ENCODE measurements around the gene SLC48A1.

SLC48A1 gene

DNA sequence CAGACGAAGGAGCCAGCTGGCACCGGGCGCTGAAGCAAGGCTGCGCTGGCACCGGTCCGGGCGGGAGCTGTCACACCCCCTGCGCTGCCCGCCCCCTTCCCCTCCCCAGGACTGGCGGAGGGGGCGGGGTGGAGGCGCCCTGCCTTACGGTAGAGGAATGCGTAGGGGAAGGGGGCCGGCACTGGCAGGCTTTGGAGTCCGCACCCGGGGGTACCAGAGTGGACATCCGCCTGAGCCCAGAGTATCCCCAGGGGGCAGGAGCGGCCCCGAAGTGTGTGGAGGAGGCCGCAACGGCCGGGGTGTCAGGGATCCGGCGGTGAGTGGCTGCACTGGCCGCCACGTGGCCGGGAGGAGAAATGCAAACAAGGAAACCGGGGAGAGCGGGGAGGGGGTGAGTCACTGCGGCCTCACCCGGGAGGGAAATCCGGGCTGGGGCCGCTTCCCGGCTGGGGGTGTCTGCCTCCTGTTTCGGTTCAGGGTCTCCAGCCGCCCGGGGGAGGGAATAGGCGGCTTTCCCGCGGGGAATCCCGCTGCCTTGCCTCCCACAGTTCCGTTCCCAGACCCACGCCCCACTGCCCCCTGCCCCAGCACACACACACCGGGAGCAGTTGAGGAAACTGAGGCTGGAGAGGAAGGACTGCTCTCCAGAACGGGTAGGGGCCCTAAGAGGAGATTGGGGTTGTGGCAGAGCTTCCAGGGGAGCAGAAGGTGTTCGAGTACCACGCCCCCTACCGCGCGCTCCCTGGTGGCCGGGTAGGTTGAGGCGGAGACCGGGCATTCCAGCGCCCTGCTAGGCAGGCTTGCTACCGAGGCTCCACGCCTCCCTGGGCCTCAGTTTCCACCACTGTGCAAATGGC, 14.0 kb upstream of the SLC48A1 start, which contains the start of gene RAPGEF3:
TSS of gene RAPGEF3 (minus strand) at position 47 of the 857 bp plus-strand sequence. CDS start 324 bp downstream, outside the sequence.
- DNase-seq = peak; percentile 85

DNA sequence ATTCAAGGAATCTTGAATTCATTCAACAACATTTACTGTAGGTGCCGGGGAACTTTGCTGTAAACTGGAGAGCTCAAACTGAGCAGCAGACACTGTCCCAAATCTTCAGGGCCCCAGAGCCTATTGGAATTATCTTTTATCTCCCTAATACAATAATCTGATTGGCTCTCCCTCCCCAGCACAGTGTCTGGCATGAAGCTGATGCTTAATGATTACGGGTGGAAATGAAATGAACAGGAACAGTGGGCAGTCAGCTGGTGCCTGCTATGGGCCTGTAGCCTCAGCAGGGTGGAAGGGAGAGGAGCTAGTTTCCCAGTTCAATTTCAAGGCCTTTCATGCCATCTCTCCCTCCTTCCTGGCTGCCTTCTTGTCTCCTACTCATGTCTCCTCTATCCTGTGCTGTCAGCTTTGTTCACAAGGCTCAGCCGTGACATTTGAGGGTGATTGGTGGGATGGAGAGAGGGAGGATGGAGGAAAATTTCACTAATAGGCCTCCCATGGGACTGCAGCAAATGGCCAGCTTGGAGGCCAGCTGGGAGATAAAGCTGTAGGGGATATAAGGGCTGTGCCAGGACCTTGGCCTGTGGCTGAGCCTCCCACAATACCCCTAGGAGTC, 10.1 kb upstream of the SLC48A1 start:
- no peak for DNase-seq

DNA sequence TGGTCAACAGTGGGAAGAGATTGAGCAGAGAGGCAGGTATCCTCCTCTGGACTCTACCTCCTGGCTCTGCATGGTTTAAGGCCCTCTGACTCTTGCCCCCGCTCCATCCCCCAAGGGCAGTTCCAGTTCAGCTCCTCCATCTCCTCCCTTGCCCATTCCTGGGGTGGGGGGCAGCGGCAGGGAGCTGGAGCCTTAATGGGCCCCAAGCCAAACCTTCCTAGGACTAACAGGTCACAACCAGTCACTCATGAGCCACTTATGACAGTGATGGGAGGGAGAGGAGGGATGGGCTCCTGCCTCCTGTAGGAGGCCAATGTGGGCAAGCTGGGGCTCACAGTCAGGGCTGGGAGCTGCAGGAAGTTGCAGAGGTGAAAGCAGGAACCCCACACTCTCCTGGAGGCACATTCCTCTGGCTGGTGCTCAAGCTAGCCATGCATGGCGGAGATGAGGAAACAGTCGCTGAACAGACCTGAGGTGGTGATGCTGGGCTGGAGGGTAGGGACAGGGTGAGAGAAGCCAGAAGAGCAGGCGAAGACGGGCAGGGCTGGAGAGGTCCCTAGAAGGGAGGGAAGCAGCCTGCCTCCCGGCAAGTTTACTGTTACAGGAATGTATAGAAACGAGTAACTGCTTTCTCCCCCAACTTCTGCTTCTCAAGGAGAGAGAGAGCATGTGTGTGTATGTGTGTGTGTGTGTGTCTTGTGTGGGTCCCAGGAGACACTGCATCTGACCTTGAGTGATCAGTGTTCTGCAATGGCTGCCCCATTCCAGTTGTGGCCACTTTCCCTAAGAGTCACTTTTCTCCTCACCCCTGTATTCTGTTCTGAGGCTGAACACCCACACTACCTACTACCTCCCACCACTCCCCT, 9.3 kb upstream of the SLC48A1 start:
- no peak for DNase-seq

DNA sequence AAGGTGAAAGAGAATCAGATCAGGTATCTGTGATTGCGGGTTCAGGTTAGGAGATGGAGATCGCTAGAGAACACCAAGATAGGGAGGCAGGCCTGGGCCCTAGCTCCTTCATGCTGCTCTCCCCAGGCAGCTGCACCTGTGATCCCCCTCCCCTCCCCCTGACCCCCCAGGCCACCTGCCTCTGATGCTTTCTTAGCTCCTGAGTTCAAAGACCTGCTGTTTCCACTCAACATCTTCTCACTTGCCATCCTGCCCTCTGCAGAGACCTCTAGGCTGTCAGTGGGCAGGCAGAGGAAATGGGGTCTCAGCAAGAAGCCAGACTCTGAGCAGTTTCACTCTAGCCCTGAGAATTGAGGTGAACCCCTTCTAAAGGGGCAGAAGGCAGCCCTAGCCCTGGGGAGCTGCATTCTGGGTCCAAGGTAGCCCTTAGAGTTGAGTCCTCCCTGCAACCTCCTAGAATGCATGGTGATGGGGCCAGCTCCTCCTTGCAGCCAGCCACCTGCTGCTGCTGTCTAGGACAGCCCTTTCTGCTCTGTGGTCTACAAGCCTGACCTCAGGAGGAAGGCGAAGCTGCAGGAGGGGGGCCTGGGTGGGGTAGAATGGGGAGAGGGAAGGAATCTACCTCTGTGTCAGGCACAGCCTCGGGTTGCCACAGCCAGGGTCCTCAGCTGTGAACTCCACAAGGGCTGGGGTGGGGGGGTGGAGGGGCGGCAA, 6.4 kb upstream of the SLC48A1 start:
- DNase-seq = no peak

DNA sequence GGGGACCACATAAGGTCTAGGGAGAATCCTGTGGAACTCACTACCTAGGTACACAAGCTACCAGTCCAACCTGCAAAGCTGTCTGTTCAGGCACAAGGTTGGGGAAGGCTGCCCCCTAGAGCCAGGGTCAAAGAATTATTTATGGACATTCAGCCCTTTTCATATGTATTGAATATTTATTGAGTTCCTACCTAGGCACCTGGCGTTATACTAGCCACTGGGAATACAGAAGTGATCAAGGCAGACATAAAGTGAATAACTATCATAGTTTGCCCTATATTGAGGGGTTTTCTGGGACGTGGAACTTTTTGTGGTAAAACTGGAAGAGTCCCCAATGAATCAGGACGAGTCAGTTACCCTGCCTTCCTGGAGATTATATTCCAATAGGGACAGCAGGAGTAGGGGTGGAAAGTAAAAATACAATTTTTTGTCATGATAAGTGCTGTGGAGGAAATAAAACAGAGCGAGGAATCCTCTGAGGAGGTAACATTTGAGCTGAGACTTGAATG, 5.8 kb upstream of the SLC48A1 start:
- no peak for DNase-seq

DNA sequence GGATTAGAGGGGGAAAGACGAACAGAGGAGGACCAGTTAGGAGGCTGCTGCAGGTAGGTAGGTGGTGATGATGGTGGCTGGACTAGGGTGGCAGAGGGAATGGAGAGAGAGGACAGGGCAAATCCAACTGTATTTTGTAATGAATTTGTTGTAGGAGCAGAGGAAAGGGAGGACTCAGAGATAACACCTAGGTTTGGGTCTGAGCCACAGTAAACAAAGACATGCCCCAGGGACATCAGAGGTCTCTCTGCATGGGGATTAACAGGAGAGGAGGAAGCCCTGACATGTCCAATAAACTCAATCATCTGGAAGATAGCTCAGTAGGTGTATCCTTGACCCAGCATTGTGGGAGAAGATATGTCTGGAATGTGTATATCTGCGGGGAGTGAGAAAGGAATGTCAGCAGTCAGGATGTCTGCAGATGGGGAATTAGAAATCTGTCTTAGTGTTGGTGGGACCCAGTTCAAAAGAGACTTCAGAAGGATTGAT, 4.7 kb upstream of the SLC48A1 start:
- peak; percentile 58 for DNase-seq

DNA sequence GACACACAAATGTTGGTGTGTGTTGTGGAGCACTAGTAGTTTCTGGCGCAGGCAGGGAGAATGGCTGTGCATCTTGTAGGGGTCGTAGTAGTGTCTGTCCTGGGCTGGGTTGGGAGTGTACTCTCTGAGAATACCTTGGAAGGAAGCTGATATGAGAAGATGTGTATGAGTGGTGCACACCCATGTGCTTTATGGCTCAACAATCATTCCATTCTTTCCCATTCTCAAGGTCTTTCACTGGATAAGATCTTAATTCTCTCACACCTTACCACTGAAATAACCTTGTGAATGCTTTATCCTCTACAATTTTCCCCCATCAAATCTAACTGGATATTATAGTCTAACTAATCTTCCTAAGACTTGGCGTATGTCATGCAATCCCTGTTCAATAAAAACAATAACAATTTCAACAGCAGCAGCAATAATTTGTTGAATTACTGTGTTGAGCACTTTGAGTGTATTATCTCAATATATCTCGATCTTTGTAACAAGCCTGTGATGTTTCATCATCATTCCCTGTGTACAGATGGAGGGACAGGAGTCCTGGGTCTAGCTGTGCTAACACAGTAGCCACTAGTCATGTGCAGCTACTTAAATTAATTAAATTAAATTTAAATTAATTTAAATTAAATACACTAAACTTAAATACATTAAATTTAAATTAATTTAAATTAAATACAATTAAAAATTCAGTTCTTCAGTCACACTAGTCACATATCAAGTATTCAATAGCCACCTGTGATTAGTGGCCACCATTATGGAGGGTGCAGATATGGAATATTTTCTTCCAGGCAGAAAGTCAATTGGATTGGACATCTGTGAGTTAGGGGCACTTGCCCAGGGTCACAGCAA, 3.6 kb upstream of the SLC48A1 start:
- DNase-seq = no peak

DNA sequence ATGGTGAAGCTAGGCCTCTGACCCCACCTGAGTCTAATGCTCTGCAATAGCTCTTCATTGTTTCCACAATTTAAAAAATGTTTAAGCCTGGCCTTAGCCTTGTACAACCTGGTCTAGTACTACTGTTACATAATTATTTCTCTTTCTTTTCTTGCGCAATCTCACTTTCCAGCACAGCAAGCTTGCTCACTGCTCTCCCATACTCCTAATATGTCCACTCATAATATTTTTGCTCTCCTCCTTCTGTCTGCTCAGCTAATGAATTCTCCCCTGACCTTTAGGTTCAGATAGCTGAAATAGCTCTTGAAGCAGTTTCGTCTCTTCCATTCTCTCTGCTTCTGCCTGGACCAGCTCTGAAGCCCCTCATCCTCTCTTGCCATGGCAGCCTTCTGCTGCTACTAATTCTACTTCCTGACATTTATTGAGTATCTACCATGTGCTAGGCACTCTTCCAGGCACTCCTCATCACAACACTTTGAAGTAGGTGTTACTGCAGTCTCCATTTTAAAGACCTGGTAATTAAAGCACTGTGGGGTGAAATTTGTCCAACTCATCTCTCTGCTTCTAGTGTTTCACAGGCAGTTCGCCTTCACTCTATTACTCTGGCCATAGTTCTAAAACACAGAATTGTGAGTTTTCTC, 2.8 kb upstream of the SLC48A1 start:
- DNase-seq = no peak

DNA sequence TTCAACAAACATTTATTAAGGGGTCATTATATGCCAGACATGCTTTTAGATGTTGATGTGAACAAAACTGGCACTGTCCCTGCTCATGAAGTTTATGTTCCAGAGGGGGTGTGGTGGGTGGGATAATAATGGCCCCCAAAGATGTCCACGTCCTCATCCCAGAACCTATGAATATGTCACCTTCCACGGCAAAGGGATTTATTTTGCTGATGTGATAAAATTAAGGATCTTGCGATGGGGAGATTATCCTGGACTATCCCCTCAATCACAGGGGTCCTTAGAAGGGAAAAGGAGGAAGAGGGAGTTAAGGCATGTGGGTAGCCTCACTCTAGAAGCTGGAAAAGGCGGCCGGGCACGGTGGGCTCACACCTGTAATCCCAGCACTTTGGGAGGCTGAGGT, 1.7 kb upstream of the SLC48A1 start:
- no peak for DNase-seq

DNA sequence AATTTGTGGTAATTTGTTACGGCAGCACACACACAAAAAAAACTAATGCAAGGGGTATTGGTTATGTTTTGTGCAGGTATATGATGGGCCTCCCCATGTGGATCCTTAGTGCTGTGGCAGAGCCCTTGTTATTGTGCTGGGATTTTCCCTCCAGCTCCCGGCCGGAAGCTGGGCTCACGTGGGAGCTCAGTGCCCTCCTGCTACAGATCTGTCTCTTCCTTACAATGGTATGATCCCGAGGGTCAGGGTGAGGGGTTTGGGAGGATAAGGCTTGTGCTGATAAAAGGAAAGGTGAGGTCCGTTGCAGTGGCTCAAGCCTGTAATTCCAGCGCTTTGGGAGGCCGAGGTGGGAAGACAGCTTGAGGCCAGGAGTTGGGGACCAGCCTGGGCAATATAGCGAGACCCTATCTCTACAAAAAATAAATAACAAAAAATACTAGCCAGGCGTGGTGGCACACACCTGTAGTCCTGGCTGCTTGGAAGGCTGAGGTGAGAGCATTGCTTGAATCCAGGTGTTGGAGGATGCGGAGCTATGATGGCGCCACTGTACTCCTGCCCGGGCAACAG, 861 bp upstream of the SLC48A1 start:
- DNase-seq = no peak

DNA sequence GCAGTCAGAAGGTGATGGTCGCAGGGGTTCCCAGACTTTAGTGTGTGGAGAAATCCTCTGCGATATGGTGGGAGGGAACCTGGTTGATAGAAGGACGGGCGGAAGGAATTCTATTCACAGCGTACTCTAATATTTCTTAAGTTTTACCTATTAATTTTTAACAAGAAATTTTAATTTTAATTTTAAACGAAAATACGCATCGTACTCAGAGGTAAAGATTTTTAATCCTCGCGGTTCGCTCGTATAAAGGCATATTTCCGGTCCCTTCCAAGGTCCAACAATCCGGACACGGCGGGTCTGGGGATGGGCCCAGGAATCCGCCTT, 338 bp upstream of the SLC48A1 start:
- DNase-seq = no peak

DNA sequence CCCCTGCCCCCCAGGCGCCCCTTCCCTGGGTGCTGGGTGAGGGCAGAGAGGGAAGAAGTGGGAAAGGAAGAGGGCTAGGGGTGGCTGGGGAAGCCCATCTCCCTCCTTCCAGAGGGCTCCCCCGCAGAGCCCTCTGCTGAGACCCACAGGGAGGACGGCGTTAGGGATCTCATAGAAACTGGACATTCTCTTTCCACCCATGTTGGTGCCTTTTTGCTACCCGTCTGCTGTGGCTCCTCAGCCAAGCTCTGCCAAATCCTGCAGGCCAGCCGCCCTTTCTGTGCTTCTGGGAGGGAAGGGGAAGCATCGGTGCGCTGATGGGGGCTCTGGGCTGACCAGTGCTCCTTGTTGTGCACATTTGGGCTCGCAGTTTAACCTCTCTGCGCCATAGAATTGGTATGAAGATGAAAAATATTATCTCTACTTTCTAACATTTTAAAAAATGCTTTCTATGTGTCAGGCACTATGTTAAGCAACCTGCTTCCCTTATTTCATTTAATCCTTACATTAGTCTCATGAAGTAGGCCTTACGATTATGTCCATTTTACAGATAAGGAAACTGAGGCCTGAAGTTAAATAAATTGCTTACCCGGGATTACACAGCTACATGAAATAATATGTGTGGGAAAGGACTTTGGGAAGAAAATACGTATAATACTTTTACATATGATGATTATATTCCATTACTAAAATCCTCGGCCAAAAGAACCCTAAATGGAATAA, 981 bp downstream of the SLC48A1 start:
- DNase-seq = no peak

DNA sequence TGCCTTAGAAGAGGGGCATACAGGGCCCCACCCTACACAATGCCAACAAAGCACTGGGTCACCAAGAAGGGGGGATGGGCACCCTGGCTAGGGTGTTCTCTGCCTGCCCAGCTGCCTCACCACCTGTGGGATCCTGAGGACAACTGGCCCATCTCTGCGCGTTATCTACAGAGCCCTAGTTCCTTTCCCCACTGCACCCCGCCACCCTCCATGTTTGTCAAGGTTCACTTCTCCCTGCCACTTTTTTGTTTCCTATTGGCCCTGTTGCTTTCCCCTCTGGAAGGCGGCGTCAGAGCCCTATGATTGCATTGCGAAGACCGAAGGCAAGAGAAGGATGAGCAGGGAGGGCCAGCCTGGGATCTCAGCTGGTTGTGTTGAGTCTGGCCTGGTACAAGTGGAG, 1.6 kb downstream of the SLC48A1 start:
- DNase-seq = no peak

DNA sequence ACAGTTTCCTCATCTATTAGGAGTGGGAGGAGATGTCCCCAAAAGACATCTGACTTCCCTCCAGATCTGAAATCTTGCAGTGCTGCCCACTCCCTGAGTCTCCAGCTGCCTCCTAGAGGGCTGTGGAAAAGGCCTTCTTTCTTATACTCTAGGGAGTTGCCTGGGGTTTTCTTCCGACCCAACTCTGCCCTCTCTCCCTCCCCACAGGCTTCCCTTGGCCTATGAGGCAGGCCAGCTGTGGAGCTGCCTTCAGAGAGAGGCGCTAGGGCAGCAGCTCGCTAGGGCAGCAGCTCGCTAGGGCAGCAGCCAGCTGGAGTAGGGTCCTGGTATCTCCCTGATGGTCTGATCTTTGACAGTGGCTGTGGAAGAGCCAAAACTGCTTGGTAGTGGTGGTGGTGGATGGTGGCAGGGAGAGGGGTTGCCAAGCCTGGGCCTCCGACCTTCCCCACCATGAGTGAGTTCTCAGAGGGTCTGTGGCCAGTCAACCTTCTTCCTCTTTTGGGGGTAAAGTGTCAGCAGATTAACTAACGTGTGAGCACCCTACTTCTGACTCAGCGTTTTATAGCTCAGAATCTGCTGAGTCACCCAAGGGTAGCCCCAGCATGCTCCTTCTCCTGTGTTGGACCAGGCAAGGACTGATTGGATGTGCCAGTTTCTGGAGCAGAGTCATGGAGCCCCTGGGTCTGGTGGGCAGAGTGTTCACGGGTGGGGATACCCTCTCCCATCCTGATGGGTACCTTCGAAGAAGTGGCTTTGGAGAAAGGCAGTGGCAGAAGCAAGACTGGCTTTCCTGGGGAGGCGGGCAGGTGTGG, 2.3 kb downstream of the SLC48A1 start:
- DNase-seq = no peak

DNA sequence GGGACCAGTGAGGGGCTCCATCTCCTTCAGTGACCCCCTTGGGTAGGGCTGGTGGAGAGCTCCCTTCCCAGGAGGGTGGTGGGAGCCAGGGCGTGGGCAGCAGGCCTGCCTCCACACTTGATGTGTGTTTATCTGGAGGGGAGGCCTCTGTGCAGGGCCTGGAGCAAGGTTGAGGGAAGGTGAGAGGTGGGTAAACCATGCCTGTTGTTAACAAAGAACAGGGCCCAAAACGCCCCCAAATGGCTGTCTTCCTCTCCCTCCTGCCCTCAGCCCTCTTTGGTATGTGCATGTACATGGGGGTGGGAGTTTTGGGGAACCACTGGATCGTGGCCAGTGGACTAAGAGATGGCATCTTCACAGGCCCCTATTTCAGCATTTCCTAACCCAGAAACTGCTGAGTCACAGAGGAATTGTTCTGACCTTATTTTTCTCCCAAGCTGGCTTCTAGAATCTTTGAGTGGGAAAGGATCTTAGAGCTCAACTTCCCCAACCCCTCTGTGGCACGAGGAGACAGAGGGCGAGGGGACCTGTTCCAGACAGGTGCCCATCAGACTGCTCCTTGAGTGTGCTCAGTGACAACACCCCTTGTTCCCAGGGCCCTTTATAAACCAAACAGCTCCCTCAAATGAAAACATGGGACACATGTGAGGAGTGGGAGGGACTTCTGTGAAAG, 3.6 kb downstream of the SLC48A1 start:
- peak; percentile 50 for DNase-seq

DNA sequence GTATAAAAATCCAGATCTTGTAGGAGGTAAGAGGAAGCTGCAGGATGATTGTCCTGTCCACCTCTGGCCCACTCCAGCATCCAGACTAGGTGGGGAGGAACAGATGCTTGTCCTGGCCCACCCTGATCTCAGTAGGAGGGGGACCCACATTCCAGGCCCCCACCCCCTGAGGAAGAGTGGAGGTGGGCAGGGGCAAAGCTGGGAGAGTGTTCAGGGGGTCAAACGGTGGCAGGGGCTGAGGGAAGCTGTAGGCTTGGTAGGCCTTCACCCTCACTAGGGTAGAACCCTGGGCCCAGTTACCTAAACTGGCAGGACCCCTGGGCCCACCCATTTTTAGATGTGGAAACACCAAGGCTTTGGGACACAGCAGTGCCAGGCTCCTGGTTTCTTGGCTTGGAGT, 4.1 kb downstream of the SLC48A1 start:
- no peak for DNase-seq

DNA sequence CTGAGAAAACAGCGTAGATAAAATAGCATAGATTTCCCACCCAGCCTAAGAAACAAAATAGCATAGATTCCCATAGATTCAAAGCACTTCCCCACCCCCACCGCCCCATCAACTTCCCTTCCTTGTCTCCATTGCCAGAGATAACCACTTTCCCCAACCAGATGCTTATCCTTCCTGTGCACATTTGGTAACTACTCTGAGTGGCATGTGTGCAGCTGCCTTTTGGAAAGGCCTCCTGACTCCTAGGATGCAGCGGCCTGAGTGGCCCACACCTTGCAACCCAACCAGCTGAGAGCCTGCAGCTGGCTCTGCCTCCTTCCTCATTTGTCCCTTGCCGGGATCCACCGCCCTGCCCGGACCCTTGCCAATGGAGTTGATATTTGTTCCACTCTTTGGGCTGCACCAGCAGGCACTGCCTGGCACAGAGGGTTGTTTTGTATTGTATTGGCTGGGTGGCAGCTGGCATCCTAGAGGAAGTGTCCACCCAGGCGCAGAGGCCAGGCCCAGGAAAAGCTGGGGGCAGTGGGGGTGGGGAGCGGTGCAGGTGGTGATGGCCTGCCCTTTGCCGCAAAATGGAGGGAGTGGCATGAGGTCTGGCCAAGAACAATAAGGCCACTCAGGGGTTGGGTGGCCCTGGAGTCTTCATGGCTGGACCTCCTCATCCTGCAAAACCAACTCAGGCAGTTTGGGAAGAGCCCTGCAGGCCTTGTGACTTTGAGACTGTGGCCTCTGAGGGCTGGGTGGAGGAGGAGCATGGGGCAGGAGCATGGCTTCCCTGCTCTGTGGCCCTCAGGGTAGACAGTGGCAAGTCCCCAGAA, 4.9 kb downstream of the SLC48A1 start:
- no peak for DNase-seq
